GM18520 (cell line): ENCODE data around the gene MSL1.

Source experiments
- ATAC-seq: cut with Tn5 transposase; IDR thresholded peaks from one replicate; pipeline ENCODE4 v1.9.1; 2021; ENCODE audit not compliant: unreplicated experiment

Gene MSL1

DNA sequence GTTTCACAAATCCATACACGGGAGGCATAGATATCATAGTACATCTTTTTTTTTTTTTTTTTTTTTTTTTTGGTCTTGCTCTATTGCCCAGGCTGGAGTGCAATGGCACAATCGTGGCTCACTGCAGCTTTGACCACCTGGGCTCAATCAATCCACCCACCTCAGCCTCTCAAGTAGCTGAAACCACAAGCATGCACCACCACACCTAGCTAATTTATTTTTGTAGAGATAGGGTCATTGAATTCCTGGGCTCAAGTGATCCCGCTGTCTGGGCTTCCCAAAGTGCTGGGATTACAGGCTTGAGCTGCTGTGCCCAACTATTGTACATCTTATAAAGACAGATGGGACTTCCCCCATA, 52.0 kb downstream of the MSL1 start:
- ATAC-seq: no peak

DNA sequence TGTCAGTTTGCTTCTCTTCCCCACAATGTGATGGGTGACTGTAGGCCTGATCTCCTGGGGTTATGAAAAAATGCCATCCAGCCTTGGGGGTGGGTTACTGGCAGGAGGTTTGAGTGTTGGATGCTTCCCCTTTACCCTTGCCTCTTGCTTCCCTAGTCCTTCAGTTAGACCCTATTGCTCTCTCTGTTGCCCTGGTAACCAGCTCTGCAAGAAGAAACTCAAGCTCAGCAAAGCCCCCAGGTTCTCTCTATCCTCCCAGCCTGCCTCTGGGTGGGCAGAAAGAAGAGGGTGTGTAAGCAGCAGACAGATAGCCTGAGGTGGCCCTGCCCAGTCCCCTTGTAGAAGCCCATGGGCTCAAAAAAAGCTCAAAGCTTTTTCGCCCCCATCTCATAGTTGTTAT, 52.7 kb downstream of the MSL1 start:
- no peak for ATAC-seq

DNA sequence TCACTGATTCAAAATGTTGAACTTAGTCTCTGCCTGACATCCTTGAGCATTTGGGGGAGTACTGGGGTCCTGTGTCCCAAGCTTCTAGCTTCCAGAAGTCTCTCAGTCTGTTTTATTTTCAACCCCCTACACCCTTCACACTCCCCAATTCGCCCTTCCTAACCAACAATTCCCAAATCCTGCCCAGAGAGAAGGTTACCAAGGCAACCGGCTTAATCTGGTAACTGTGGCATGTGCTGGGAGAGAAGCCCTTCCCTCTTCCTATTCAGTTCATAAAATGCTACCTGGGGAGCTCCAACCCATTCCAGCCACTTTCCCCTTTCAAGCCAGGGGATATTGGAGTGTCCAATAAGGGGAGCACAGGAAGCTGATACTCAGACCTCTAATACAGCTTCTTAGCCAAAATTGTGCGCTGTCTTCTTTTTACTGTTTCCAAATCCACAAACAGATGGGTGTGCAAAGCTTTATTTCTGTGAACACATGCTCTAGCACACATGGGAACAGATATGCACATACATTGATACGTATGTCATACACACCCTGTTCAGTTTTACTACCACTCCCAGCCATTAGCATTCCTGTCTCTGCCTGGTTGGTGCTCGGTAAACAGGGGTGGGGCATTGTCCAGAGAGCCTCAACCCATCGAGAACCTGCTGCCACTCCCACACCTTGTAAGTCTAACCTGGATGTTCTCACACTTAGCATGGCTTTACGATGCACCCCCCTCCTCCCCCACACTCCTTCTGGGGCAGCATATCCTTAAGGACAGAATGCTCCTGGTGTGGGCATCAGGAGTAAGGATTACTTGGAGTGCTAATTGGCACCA, 54.4 kb downstream of the MSL1 start:
- no peak for ATAC-seq

DNA sequence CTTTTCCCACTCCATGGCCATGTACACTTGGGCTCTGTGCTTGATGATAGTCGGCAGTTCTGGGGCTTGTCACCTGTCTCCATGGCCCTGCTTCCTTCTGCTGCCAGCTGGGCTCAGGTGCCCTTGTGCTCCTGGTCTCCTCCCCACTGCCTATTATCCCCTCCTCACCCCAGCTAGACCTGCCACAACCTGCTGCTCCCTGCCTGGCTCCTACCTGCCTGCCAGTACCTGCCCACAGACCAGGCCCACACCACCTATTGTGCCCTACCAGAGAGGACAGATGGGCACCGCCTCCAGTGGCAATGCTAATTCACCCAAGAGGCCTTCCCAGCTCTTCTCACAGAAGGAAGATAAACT, 55.0 kb downstream of the MSL1 start:
- ATAC-seq: no peak

DNA sequence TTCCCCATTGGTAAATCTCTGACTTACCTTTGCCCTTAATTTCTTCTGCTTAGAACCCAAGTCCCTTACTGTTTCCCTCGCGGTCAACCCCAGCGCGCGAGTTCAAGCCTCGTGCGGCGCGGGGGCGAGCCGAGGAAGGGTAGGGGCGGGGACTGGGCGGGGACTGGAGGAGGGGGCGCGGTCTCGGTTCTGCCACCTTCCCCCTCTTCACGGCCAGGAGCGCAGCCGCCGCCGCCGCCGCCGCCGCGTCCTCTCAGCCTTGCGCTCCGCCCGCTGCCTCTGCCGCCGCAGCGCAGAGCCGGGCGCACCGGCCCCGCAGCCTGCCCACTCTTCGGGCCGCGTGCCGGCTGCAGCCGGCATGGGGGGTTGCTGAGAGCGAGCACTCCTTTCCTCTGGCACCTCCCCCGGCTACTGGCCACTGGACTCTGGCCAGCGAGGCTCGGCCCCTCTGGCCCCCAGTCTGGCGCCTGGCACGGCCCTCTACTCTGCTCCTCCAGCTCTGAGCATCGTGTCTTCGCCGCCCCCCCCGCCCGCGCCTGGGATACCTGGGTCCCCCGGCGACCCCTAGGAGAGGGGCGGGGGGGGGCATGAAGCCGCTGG, 55.6 kb downstream of the MSL1 start, which contains the start of gene RAPGEFL1:
Gene RAPGEFL1 (plus strand): TSS at position 196 of the 600 bp plus-strand sequence. CDS start 392 bp downstream, at position 588.
- no peak for ATAC-seq

DNA sequence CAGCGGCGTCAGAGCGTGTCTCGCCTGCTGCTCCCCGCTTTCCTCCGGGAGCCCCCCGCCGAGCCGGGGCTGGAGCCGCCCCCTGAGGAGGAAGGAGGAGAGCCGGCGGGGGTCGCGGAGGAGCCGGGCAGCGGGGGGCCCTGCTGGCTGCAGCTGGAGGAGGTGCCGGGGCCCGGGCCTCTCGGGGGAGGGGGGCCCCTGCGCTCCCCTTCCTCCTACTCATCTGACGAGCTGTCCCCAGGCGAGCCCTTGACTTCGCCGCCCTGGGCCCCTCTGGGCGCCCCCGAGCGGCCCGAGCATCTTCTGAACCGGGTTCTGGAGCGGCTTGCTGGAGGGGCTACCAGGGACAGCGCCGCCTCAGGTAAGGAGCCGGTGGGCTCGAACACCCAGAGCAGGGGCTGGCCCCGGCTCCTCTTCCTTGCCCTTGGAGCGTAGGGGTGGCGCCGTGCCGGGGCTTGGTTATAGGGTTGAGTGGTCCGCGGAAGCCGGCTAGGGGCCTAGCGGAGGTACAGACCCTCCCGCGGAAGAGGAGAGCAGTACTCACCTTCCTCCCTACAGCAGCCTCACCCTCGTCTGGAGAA, 56.3 kb downstream of the MSL1 start:
- no peak for ATAC-seq

DNA sequence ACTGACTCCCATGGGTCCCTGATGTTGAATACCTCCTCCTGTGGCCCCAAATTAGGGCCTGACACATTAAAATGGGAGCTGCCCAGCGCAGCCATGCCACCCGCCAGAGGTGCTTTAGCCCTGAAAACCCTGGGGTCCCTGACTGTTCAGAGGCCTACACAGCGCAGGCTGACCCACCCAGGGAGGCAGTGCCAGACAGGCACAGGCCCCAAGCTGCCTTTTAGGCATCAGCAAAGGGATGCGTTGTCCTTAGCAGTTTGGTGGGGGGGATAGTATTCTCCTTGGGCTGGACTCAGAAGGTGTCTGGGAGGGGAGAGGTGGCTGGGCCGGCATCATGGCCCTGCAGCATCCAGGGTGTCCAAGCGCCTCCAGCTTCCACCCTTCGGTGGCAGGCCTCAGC, 56.9 kb downstream of the MSL1 start:
- ATAC-seq: no peak

DNA sequence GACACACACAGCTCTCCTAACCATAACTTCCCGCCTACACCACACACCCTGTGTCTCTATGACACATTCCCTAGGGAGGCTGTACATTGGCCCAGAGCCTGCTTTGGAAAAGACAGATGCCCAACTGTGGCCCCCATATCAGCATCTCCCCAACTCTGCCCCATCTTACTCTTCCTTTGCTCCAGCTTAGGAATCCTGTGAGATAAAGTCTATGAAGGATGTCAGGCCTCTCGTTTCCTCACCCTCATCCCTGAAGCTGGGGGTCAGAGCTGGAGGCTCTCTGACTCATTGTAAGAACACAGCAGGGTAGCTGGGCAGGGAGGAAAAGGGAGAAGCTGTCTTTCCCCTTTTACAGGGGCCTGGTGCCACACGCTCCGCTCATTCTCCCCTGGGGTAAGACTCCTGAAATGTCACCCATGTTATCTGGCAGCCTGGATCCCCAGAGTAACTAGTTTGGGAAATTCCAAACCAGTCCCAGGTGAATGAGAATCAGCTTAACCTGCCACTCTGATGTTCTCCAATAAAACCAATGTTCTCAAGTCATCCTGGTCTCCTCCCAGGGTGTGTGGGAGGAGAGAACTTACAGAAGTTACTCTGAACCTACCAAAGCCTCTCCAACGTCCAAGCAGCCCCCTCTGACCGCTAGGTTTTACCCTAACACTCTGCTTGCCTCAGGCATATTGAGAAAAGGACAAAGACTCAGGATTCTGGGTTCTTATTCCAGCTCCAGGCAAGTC, 58.3 kb downstream of the MSL1 start:
- ATAC-seq: no peak

DNA sequence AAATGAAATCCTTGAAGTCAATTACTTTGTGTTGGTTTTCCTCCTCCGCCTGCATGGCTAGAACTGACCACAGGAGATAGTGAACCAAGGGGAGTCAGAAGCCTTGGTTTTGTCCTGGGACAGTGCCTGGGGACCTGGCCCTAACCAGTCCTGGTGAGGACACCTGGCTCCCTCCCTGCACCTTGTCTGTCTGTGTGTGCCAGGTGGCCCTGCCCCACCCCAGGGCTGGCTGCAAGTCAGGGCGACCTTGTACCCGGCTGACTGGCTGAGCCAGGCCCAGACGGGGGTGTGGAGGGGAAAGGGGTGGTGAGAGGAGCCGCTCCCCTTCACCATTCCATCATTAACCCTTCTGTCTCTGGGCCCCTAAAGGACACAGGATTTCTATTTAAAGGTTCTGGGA, 58.9 kb downstream of the MSL1 start:
- ATAC-seq: no peak

DNA sequence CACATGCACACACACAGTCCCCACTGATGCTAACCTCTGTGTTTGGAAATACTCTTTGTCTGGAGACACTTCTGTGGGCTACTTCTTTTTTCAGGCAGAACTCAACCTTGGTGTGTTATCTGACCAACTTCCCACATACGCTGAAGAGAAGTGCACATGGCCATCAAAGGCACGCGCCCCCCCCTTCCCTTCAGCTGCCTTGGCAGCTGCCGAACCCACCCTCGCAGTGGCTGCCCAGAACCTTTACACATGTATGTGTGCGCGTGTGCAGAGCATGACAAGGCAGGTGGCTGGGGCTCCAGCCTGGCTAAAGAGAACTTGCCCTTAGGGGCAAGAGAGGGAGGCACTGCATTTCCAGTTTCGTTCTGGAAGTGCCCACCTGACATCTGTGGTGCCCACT, 59.4 kb downstream of the MSL1 start:
- ATAC-seq: no peak

DNA sequence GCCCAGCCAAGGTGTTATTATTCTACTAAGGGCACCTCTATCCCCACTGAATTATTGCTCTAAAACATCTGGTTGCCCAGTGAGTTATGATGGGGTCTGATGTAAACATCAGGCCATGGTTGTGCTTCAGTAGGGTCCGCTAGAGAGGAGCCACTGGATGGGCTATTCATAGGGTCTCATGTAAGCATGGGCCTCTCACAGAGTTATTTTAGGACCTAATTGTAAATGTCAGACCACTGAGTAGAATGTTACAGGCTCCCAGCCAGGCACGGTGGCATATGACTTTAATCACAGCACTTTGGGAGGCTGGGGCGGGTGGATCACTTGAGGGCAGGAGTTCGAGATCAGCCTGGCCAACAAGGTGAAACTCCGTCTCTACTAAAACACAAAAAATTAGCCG, 60.8 kb downstream of the MSL1 start:
- no peak for ATAC-seq
